Astrocyte of the cerebellum (primary cell): ENCODE measurements around the gene ST14.

Source experiments
- DNase-seq: peaks from one replicate; pipeline ENCODE4 v3.0.0-alpha.2; 2011; ENCODE audit warnings: low read depth
- H3K4me3 ChIP-seq: 2 replicates; pipeline ENCODE4 v1.5.1; 2011; ENCODE audit warnings: mild to moderate bottlenecking, low read depth, low read length, moderate library complexity
- CTCF ChIP-seq: IDR thresholded peaks from 2 replicates; pipeline ENCODE4 v1.5.1; 2012; ENCODE audit warnings: low read length, low read depth, moderate library complexity, mild to moderate bottlenecking; ENCODE audit errors: missing control alignments
- in situ Hi-C: cut with HindIII; loops from 2 replicates; pipeline ENCODE4 v1.10.0; 2017; ENCODE audit warnings: low sequenced_read_pairs

Gene ST14

GRCh38 chr11:130175898-130176297 is 16.3 kb downstream of the ST14 start:
- no peak for TF ChIP-seq CTCF
- no peak for DNase-seq
- in situ Hi-C loops = no loop called here
- no peak overlapping the region for H3K4me3 ChIP-seq

GRCh38 chr11:130177782-130178181 is 18.2 kb downstream of the ST14 start:
- in situ Hi-C loops = no loop called here
- no peak overlapping the region for H3K4me3 ChIP-seq
- no peak for TF ChIP-seq CTCF
- no peak for DNase-seq

- in situ Hi-C loops = no loop called here
- DNase-seq = no peak
- H3K4me3 ChIP-seq = no peak overlapping the region
- no peak for TF ChIP-seq CTCF
These were observed 19.1 kb downstream of the ST14 start for GRCh38 chr11:130178441-130179339.

- in situ Hi-C loops = no loop called here
These were observed 20.1 kb downstream of the ST14 start for GRCh38 chr11:130179396-130180306.

GRCh38 chr11:130180491-130180890 is 20.9 kb downstream of the ST14 start:
- DNase-seq = no peak
- H3K4me3 ChIP-seq = no peak overlapping the region
- no peak for TF ChIP-seq CTCF
- in situ Hi-C loops = no loop called here

More at GRCh38 chr11:130179396-130180306, 20.1 kb downstream of the ST14 start:
- H3K4me3 ChIP-seq = no peak overlapping the region
- TF ChIP-seq CTCF = no peak
- no peak for DNase-seq

GRCh38 chr11:130180896-130181294 is 21.3 kb downstream of the ST14 start:
- TF ChIP-seq CTCF = no peak
- H3K4me3 ChIP-seq = no peak overlapping the region
- in situ Hi-C loops = no loop called here
- no peak for DNase-seq
